ENCODE results near the gene SVBP.
A peak's percentile ranks its signal among the peaks of the same experiment; 100 is the strongest.
"Not testable (repeated sequence)": the region's sequence is repeated elsewhere in the genome, so short reads cannot be mapped to it uniquely, and the experiment has no call there.

The SVBP gene, protein sequence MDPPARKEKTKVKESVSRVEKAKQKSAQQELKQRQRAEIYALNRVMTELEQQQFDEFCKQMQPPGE

DNA sequence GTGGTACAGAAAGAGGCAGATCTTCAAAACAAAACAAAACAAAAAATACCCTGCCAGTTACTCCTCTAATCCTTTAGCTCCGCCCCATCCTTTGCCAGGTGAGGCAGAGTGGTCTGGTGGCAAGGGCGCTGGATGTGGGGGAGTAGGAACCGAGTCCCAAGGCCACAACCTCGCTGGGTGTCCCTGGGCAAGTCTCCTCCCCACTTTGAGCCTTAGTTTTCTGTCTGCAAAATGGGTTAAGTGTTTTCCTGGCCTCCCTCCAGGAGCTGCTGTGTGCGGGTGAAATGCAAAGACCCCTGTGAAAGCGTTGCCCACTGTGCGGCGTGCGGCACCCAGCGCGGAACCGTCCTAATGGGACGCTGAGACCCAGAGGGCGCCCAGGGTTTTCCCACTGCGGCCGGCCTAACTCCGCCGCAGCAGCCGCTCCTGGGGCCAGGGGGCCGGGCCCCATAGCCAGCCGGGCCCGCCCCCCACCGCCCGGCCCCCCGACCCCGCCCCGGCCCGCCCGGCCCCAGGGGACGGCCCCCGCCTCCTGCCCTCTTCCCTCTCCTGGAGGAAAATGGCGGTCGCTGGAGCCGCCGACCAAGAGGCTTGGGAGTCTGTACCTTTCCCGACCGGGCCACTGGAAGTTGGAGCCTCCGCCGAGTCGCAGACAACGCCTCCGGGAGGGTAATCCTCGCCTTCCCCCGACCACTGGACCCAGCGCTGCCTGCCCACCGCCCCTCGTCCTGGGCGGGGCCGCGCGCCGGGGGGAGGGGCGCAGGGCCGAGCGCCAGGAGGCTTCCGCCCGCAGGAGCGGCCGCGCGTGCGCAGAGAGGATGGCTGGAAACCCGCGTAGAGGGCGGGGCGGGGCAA lies at the start of gene SVBP, which contains the start of gene ERMAP:
SVBP (minus strand) TSS at position 813 of the 855 bp plus-strand sequence. CDS start 853 bp downstream, outside the sequence.
ERMAP (plus strand) TSS at position 538 of the 855 bp plus-strand sequence. CDS start 13,327 bp downstream, outside the sequence.
- DNase-seq: peak; percentile 91 to 96

DNA sequence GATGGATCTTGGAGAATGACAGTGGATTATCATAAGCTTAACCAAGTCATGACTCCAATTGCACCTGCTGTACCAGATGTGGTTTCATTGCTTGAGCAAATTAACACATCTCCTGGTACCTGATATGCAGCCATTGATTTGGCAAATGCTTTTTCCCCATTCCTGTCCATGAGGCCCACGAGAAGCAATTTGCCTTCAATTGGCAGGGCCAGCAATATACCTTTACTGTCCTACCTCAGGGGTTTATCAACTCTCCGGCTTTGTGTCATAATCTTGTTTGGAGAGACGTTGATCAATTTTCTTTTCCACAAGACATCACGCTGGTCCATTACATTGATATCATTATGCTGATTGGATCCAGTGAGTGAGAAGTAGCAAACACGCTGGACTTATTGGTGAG lies 49.4 kb upstream of the SVBP start:
- DNase-seq: no peak

DNA sequence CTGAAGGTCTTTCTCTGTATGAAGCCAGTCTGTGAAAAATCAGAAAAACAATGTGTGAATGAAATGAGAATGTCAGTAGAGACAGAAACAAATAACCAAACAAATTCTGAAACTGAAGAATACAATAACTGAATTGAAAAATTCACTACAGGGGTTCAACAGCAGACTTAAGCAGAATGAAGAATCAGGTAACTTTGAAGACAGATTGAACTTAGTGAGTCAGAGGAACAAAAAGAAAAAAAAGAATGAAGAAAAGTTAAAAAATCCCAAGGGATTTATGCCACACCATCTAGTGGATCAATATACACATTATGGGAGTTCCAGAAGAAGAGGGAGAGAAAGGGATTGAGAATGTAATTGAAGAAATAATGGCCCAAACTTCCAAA lies 43.8 kb upstream of the SVBP start:
- DNase-seq: no peak

DNA sequence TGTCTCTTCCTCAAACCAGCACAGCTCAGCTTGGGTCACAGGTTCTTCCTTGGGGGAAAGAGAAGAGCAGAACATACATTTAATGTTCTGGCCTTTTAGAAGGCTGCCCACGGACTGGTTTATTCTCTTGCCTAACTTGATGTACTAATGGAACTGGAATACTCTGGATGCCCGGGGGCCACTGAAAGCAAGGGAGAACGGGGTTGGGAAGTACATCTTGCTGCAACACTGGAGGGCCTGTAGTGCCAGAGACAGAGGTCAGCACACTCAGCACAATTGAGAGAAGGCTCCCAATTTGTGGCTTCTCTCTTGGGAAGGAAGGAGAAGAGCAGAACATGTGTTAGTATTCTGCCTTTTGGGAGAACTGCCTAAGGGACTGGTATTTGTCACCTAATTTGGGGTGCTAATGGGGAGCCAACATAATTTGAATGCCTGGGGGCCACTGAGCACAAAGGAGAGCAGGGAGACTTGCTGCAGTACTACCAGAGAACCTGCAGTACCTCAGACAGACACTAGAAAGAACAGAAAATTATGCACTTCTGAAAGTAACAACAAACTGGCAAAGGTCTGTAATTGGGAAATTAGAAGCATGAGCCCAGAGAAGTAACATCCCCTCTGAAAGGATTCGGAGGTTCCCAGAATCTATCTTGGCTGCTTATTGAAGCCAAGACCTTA lies 43.3 kb upstream of the SVBP start:
- DNase-seq: no peak

DNA sequence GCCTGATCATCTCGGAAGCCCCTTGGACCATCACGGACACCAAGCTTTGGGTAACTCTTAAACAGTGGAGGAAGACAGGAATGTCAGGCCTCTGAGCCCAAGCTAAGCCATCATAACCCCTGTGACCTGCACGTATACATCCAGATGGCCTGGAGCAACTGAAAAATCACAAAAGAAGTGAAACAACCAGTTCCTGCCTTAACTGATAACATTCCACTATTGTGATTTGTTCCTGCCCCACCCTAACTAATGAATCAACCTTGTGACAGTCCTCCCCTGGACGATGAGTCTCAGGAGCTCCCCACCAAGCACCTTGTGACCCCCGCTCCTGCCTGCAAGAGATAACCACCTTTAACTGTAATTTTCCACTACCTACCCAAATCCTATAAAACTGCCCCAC lies 42.2 kb upstream of the SVBP start:
- DNase-seq: not testable (repeated sequence)

DNA sequence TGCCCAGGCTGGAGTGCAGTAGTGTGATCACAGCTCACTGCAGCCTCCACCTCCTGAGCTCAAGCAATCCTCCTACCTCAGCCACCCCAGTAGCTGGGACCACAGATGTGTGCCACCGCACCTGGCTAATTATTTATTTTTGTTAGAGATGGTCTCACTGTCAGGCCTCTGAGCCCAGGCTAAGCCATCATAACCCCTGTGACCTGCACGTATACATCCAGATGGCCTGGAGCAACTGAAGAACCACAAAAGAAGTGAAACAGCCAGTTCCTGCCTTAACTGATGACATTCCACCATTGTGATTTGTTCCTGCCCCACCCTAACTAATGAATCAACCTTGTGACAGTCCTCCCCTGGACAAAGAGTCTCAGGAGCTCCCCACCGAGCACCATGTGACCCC lies 39.4 kb upstream of the SVBP start:
- not testable (repeated sequence) for DNase-seq

DNA sequence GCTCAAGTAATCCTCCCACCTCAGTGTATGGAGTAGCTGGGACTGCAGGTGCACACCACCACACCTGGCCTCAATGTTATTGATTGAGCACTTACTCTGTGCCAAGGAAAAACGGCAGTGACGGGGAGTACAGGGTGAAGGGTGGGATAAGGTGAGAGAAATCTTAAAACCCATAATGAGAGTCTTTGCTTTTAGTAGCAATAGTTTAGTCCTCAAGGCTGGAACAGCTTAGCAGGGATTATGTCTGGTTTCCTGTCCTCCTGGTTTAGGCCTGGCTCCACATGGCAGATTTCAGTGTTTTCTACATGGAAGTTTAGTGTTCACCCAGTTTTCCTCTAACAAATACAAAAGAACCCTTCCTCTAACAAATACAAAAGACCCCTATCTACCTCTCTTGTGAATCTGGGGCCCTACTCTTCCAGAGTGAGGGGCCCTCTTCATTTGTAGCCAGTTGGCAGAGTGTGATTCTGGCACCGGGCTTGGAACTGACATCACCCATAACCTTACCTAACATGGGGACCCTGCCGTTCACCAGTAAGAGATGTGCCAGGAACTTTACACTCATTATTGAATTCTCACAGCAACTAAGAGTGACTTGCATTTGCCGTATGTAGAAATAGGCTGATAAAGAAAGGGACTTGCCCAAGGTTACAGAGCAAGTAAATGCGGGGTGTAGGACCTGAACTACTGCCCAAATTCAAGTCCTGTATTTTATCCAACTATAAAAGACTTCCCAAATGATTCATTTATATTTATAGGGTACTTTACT lies 36.1 kb upstream of the SVBP start:
- DNase-seq: peak in 1 of 2 experiments; percentile 36

DNA sequence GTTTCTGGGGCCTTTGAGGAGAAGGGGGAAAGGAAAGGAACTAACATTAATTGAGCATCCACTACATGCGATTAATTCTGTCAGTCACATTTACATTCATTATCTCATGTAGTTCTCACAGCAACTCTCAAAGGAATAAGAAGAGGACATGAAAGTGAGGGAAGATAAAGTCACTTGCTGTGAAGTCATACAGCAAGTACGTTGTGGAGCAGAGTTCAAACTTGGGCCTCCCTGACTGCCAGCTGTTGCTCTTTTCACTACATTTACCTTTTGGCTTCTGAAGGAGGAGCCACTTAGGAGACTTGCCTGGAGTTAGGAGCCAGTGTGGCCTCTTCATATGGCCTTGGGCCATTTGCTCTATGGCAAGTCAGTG lies 35.4 kb upstream of the SVBP start:
- DNase-seq: peak in 1 of 2 experiments; percentile 59

DNA sequence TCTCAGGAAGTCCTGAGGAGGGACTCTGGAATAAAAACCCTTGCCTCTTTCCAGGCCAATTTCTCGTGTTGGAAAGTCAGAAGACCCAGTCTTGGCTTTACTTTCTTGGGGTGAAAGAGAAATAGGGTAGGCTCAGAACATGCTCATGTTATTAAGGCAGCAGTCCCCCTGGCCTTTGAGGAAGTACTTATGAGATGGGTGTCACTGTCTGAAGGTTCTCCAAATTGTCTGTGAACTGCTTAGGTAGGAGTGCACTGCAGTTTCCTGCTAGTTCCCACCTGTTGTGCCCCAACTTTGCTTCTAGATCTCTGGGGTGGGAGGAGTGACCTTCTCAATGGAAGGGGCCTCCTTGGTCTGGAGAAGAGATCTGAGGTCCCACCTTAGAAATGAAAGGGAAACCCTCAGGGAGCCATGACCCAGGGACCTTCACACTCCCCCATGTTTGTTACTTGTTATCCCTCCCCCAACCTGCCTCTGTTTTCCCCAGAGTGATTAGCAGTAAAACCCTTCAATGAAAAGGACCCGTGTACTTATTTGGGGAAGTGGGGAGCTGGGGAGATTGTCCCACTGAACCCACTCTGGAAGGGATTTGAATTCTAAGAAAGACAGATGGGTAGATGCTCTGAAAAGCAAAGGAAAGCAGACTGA lies 34.9 kb upstream of the SVBP start:
- no peak for DNase-seq

DNA sequence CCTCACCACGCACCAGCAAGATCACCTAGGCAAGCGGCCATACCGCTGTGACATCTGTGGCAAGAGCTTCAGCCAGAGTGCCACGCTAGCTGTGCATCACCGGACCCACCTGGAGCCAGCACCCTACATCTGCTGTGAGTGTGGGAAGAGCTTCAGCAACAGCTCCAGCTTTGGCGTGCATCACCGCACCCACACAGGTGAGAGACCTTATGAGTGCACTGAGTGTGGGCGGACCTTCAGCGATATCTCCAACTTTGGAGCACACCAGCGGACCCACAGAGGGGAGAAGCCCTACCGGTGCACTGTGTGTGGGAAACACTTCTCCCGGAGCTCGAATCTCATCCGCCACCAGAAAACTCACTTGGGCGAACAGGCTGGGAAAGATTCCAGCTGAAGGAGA lies 34.2 kb upstream of the SVBP start:
- no peak for DNase-seq

DNA sequence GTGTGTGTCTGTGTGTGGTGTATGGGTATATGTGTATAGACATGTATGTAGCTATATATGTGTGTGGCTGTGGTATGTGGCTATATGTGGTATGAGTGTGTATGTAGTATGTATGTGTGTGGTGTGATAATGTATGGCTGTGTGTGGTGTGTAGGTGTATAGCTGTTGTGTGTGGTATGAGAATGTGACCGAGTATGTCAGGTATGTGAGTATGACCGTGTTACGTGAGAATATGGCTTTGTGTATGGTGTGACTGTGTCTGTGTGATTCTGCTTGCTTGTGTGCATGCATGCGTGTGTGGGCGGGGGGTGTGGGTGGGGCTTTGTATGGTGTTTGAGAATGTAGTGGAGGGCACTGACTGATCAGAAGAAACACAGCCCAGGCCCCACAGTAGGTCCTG lies 32.7 kb upstream of the SVBP start:
- DNase-seq: no peak

DNA sequence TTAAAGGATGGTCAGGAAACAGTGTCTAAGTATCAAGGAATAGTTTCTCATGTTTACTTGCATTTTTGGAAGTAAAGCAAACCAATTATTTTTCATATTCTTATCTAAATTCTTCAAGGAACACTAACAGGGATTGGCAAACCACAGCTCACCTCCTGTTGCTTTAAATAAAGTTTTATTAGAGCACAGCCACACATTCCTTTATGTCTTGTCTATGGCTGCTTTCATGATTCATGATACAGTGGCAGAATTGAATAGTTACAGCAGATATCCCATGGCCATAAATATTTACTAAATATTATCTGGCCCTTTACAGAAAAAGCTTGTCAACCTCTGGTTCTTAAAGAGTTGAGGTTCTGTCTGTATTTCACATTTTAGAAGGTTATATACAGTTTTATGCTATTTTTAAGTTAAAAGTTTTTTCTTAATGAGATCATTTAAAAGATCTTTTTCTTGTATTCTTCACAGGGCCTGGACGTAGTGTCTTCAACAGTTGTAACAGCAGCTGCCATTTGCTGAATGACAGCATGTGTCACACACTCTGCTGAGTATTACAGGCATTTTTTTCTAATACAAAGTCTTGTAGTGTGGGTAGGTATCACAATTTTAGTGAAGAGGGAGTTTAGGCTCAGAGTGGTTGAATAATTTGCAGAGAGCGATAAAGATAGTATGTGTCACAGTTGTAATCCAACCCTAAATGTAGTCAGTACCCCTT lies 31.8 kb upstream of the SVBP start:
- no peak for DNase-seq

DNA sequence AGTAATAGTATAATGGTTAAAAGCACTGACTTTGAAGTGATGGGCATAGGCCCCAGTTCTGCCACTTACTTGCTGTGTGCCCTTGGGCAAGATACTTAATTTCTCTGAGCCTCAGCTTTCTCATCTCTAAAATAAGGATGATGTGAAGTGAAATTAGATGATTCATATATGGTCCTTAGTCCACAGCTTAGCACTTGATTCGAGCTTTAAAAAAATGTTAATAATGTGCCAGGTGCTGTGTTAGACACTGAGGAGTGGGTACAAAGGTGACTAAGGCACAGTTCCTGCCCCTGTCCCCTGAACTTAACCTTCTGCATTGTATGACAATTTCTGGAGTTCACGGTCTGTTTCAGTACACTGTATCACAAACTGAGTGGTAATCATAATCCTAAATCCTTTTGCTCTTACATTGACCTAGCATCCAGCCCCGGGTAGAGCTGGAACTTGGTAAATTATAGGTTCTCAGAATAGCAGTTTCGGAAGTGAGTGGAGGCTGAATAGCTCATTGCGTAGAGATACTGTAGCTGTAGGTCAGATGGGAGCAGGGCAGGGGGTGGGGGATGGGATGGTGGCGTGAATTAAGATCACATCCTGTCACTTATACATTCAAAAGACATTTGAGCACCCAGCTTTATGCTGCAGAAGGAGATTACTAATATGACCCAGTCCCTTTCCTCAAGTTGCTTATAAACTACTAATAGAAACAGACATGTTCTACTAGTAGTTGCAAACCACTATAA lies 30.7 kb upstream of the SVBP start:
- DNase-seq: no peak

DNA sequence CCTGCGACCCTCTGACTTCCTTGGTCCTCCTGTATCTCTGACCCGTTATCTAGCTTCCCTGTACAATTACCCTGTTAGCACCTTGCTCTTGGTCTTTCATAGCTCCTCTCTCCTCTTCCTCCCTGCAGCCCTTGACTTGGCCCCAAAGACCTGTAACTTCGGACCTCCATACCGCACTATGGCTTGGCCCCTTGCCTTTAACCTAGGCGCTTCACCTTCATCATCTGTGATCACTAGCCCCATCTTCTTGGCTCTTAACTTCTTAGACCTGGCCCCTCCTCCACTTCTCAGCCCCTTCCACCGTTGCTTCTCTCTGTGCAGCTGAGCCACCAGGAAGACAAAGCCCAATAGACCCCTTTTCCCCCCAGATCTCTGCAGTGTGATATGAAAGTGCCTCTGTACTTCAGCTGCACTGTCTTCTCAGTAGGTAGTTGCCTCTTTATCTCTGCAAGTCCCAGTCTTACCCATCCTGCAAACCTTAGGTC lies 30.0 kb upstream of the SVBP start:
- DNase-seq: no peak

DNA sequence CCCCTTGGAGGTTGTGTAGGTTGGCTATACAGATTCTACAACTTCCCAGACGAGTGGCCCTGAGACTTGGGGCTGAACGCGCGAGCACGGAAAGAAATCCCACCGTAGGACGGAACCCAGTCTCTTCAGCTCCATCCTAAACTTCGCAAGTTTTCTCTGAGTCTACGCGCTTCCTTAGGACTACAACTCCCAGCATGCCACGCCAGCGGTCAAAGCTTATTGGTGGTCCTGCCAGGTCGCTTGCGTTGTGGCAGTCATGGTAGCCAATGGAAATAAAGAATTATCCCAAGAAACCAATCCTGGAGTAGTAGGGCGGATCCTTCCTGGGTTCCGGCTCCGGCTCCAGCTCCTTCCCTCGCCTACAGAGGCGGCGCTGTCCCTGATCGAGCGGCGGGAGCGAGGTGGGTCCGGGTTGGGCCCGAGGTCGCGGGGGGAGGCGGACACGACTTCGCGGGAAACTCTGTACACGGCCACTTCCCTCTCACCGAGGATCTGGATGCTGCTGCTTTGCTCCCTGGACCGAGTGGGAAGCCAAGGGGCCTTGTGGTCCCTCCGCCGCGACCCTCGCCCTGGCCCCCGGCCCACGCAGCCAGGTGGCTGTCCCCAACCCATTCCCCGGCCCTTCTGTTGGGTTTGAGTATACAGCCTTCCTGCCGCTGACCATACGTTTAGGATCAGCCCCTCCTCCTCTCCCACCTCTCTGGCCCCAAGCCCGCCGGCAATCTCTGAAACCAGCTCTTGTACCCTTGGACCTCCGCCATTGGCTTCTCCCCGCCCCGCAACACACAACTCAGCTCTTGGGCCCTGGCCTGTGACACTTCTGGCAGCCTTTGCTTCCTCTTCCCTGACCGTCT lies 29.3 kb upstream of the SVBP start, which contains the start of gene ZNF691:
ZNF691 (plus strand) TSS at position 357 of the 854 bp plus-strand sequence. CDS start 3,046 bp downstream, outside the sequence.
- peak; percentile 96 to 99 for DNase-seq

DNA sequence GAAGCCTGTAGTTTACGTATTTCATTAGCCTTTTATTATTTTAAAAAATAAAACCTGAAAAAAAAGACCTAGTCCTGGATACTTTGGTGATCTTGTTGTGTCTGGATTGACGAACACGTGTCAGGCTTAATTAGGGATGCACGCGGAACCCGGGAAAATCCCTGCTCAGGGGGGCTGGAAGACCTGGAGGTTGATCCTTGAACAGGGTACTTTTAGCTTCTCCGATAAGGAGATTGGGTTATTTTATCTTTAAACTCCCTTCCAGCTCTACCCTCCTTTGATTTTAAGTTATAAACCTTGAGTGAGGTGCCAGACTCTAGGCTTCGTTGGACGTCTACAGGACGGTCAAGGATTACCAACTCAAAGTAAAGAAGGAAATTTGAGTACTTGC lies 28.7 kb upstream of the SVBP start:
- DNase-seq: peak in 1 of 2 experiments; percentile 34

DNA sequence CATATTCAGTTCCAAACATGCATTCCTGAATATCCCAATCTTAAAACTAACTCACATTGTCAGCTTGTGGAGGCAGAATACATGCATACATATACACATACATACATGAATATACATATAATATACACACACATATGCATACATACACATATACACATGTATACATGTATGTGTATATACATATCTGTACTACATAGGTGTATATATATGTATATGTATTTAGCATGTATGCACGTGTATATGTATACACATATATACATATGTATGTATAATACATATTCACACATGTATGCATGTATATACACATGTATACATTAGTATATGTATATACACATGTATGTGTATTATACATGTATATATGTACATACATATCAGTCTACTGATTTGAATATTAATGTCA lies 28.0 kb upstream of the SVBP start:
- no peak for DNase-seq

DNA sequence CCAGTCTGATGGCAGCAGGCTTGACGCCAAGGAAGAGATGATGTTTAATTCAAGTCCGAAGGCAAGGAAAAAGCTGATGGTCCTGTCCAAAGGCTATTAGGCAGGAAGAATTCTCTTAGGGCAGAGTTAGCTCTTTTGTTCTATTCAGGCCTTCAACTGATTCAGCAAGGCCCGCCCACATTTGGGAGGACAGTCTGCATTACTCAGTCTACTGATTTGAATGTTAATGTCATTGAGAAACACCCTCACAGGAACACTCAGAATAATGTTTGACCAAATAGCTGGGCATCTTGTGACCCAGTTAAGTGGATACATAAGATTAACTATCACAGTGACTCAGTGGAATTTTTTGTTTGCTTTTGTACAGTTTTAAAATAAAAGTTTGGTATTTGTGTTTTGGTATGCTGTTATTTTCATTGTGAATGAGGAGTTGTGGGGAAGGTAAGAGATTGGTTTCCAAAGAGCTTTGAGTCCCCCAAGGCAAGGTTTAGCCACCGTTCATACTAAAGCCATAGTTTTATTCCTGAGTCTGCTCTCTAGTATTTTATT lies 27.5 kb upstream of the SVBP start:
- DNase-seq: no peak

DNA sequence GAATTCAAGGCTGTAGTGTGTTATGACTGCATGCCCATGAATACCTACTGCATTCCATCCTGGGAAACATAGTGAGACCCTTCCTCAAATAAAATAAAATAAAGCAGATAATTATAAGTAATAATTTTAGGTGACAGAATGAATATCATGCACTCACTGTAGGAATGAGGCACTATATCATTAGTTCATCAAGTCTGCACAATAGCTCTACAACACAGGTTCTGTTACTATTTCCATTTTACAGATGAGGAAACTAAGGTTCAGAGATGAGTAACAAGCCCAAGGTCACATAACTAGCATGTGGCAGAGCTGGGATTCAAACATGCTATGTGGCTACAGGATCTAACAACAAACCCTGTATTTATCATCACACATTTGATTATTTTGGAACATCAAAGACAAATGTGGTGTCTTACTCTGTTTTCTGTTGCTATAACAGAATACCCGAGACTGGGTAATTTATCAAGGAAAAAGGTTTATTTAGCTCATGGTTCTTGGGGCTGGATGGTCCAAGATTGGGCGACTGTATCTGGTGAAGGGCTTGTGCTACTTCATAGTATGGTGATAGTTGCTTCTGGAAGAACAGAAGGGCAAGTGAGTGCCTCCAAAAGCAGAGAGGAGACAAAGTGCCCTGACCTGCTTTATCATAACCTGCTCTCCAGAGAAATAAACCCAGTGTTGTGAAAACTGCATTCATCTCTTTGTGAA lies 24.4 kb upstream of the SVBP start:
- DNase-seq: no peak

All from NCI-H446 (cell line).